GM12878 (cell line): ENCODE measurements around the gene PRRT3. TPM values are rescaled to one million over a fixed set of nuclear protein-coding genes. Genes with fewer than 3 reads are reported as not detected.

Experiments used
- ATAC-seq: fragments of 200-7000 bp; cut with Tn5 transposase; 3 replicates; pipeline ENCODE4 v1.9.1; 2020; ENCODE audit warnings: mild to moderate bottlenecking, moderate library complexity
- BruUV-seq: library from RNA; stranded (reverse); fragments of 400-500 nt; replicated peaks from 2 replicates; lab custom pipeline; 2021; lab: Mats Ljungman, UMichigan
- CTCF ChIA-PET: fragments of 300-600 bp; sonication (Branson Sonifier 250); formaldehyde crosslinking; extraction: SDS; loops from one replicate; lab custom pipeline; 2021; ENCODE audit warnings: inconsistent platforms; lab: Yijun Ruan, JAX
- POLR2A ChIA-PET: fragments of 350-600 bp; formaldehyde crosslinking; extraction: SDS; loops from one replicate; lab custom pipeline; 2021; ENCODE audit warnings: inconsistent platforms; lab: Charles Lee
- RAD21 ChIA-PET: fragments of 300-600 bp; sonication (Branson Sonifier 250); formaldehyde crosslinking; loops from one replicate; lab custom pipeline; 2023; ENCODE audit warnings: antibody characterized with exemption; ENCODE audit not compliant: unreplicated experiment; lab: Charles Lee
- SMC1A ChIA-PET: fragments of 300-600 bp; sonication (Branson Sonifier 250); formaldehyde crosslinking; loops from one replicate; lab custom pipeline; 2023; ENCODE audit not compliant: unreplicated experiment, uncharacterized antibody; lab: Charles Lee
- DNase-seq: peaks from one replicate; pipeline ENCODE4 v3.0.0-alpha.2; 2011; ENCODE audit warnings: low read depth, low spot score
- FAIRE-seq: peaks from 3 replicates; lab custom pipeline; 2011; peaks lifted over from hg19 to GRCh38; lab: Jason Lieb, UNC
- H2AFZ ChIP-seq: 2 replicates; pipeline ENCODE4 v1.6.0; 2011; ENCODE audit warnings: low read depth, low read length, control low read depth; ENCODE audit not compliant: control insufficient read depth
- H3K27ac ChIP-seq: 2 replicates; pipeline ENCODE4 v1.5.1; 2011; ENCODE audit warnings: control low read depth; ENCODE audit not compliant: control insufficient read depth, insufficient read depth
- H3K27me3 ChIP-seq, 2 experiments: replicated peaks in 1 of 2; 2 replicates each; pipeline versions ENCODE4 v1.6.0 to v1.6.1; 2011; ENCODE audit warnings: low read length in 1 of 2; ENCODE audit not compliant: control insufficient read depth in 2 of 2, insufficient read depth in 2 of 2
- H3K36me3 ChIP-seq, 2 experiments: 2 replicates each; pipeline ENCODE4 v1.5.1; 2011; ENCODE audit warnings: low read length in 1 of 2; ENCODE audit not compliant: control insufficient read depth in 2 of 2, insufficient read depth in 2 of 2
- H3K4me1 ChIP-seq: 2 replicates; pipeline ENCODE4 v1.6.1; 2011; ENCODE audit warnings: mild to moderate bottlenecking, low read length, moderate library complexity, mixed read lengths; ENCODE audit not compliant: control insufficient read depth, insufficient read depth
- H3K4me2 ChIP-seq: 2 replicates; pipeline ENCODE4 v1.6.0; 2011; ENCODE audit warnings: control low read depth; ENCODE audit not compliant: control insufficient read depth, insufficient read depth
- H3K4me3 ChIP-seq: fragments of 200-600 bp; sonication (generic); 2 replicates; pipeline ENCODE4 v1.5.1; 2016
- H3K79me2 ChIP-seq: 2 replicates; pipeline ENCODE4 v1.6.0; 2011; ENCODE audit warnings: low read length; ENCODE audit not compliant: control insufficient read depth, insufficient read depth
- H3K9ac ChIP-seq: 2 replicates; pipeline ENCODE4 v1.8.0; 2011; ENCODE audit warnings: low read length, control low read depth, mixed read lengths; ENCODE audit not compliant: control insufficient read depth, insufficient read depth
- H3K9me3 ChIP-seq: replicated peaks from 3 replicates; pipeline ENCODE4 v1.5.1; 2011; ENCODE audit warnings: mild to moderate bottlenecking, low read length; ENCODE audit not compliant: control insufficient read depth, insufficient read depth
- H4K20me1 ChIP-seq: 2 replicates; pipeline ENCODE4 v1.6.0; 2011; ENCODE audit not compliant: control insufficient read depth, insufficient read depth
- BCL3 ChIP-seq: IDR thresholded peaks from 2 replicates; pipeline ENCODE4 v1.6.1; 2011; ENCODE audit warnings: borderline replicate concordance, low read depth, mild to moderate bottlenecking, moderate library complexity, low read length; ENCODE audit not compliant: insufficient read depth, poor library complexity, severe bottlenecking
- BHLHE40 ChIP-seq, 2 experiments: fragments of 450-650 bp in 1 of 2; IDR thresholded peaks; 2 replicates each; pipeline ENCODE4 v1.6.1; 2011 to 2017; ENCODE audit warnings: low read depth in 2 of 2, borderline replicate concordance in 1 of 2, improper control_type of control experiment in 1 of 2, low read length in 1 of 2, mild to moderate bottlenecking in 1 of 2
- DPF2 ChIP-seq: fragments of 450-650 bp; IDR thresholded peaks from 2 replicates; pipeline ENCODE4 v1.6.1; 2017; ENCODE audit warnings: mild to moderate bottlenecking
- MLLT1 ChIP-seq: fragments of 450-650 bp; IDR thresholded peaks from 2 replicates; pipeline ENCODE4 v1.6.1; 2016; ENCODE audit warnings: mild to moderate bottlenecking
- MYB ChIP-seq: fragments of 150-350 bp; IDR thresholded peaks from 2 replicates; pipeline ENCODE4 v1.6.1; 2014; ENCODE audit warnings: mild to moderate bottlenecking, low read depth, low read length, borderline replicate concordance
- NR2C1 ChIP-seq: fragments of 450-650 bp; IDR thresholded peaks from 2 replicates; pipeline ENCODE4 v1.6.1; 2017; ENCODE audit warnings: antibody characterized with exemption, mild to moderate bottlenecking, moderate library complexity
- POU2F2 ChIP-seq: IDR thresholded peaks from 3 replicates; pipeline ENCODE4 v1.6.1; 2011; ENCODE audit warnings: low read depth, mild to moderate bottlenecking, low read length, borderline replicate concordance
- SMARCA5 ChIP-seq: fragments of 450-650 bp; IDR thresholded peaks from 2 replicates; pipeline ENCODE4 v1.6.1; 2017; ENCODE audit warnings: mild to moderate bottlenecking
- ZBTB33 ChIP-seq: fragments of 450-650 bp; IDR thresholded peaks from 2 replicates; pipeline ENCODE4 v1.6.1; 2017; ENCODE audit warnings: mild to moderate bottlenecking
- ZNF622 ChIP-seq: fragments of 450-650 bp; IDR thresholded peaks from 2 replicates; pipeline ENCODE4 v1.6.1; 2017; ENCODE audit warnings: mild to moderate bottlenecking, inconsistent platforms
- WGBS: methylation state at CpG from one replicate; pipeline ENCODE4 v1.1.6; 2016; ENCODE audit warnings: low lambda C conversion rate; ENCODE audit not compliant: insufficient replicate concordance, insufficient coverage; ENCODE audit errors: missing lambda C conversion rate; 5-methylcytosine and 5-hydroxymethylcytosine counted together
- in situ Hi-C: fragments of 300-500 bp; cut with MboI; formaldehyde crosslinking; loops from 9 replicates; pipeline ENCODE4 v1.14.3; 2018; ENCODE audit warnings: mixed read lengths
- intact Hi-C: fragments of 100-400 bp; cut with micrococcal nuclease; formaldehyde crosslinking; loops from one replicate; pipeline ENCODE4 v1.14.2; 2022; ENCODE audit not compliant: unreplicated experiment
- polyA plus RNA-seq, 11 experiments: library from polyadenylated mRNA; depleted of rRNA in 4 of 11; unstranded in 6 of 11; stranded (reverse) in 5 of 11; fragments of >200 nt; fragmentation: Nextera tagmentation in 4 of 11; fragmentation: Illumina TruSeq in 1 of 11; extraction: Ambion mirVana in 4 of 11; extraction: Trizol in 1 of 11; gene quantifications; 1 replicate in 1 of 11; 2 replicates in 10 of 11; pipeline versions ENCODE4 v1.2.1 to v1.2.3, GENCODE V29; 2011 to 2016; ENCODE audit warnings: inconsistent platforms in 2 of 11, missing spikeins in 2 of 11, low read depth in 1 of 11
- total RNA-seq, 4 experiments: library from RNA; depleted of rRNA in 3 of 4; stranded (reverse); fragments of >200 nt in 3 of 4; fragmentation: Illumina TruSeq in 1 of 4; extraction: Trizol in 1 of 4; gene quantifications; 2 replicates each; pipeline versions ENCODE4 v1.2.1 to v1.2.3, GENCODE V29; 2013 to 2021

Gene PRRT3
- total and polyA plus RNA-seq, 10 of the 15 experiments (the other 5 are each of a cell fraction or from before 2014, with no cell fraction given), result 0.53 to 18.0 (median 7.1) TPM

- Histone ChIP-seq H3K4me1 (peaks cover 8% of the 10 kb centered on the region), H3K27ac (no peak overlapping the region), H4K20me1 (no peaks in the 10 kb centered on the region), H3K9ac (no peak overlapping the region), H2AFZ (no peak overlapping the region), H3K27me3 (no peaks in the 10 kb centered on the region), H3K4me3 (no peak overlapping the region), H3K36me3 (peaks cover 0 to 2% of the 10 kb centered on the region in 2 experiments; a peak in 2 of 4 replicates), H3K79me2 (peaks cover 1% of the 10 kb centered on the region), H3K9me3 (no peaks in the 10 kb centered on the region), H3K4me2 (no peak overlapping the region)
- no TSS peak for BruUV-seq
- ChIA-PET POLR2A (interaction anchor here (1.2 kb wide), 1 partner anchor 9 kb away, joined by 4 read pairs; no protein-coding TSS in a partner anchor), CTCF (interaction anchor here (1.0 to 2.0 kb wide), 2 partner anchors 15 to 34 kb away, joined by 3 to 7 read pairs; no protein-coding TSS in a partner anchor), RAD21 (interaction anchor here (1.1 to 1.6 kb wide), 3 partner anchors 19 to 34 kb away, joined by 3 to 5 read pairs (median 4); no protein-coding TSS in a partner anchor), SMC1A (interaction anchor here (0.9 to 1.3 kb wide), 3 partner anchors 9 to 33 kb away, joined by 3 to 4 read pairs (median 4); no protein-coding TSS in a partner anchor)
- ATAC-seq, result peak; percentile 21
- DNase-seq, result no peak
- in situ Hi-C loops (no loop called here), intact Hi-C loops (no loop called here)
- no peak for FAIRE-seq
- TF ChIP-seq DPF2, result no peak
- no peak for TF ChIP-seq POU2F2
- no peak for TF ChIP-seq MYB
- no peak for TF ChIP-seq NR2C1
- no peak for TF ChIP-seq SMARCA5
- peak in 1 of 2 experiments; percentile 41; a peak in 1 of 4 replicates for TF ChIP-seq BHLHE40 (IDR thresholded peaks at IDR 0.05; ENCODE audit: borderline replicate concordance in 1 of 2, low read depth in 2 of 2, low read length in 1 of 2)
- no peak for TF ChIP-seq BCL3
- TF ChIP-seq MLLT1, result 0 out of 2 replicates have a peak, but pooled peaks have one; percentile 24
- TF ChIP-seq ZNF622, result no peak
- 0 out of 2 replicates have a peak, but pooled peaks have one; percentile 58 for TF ChIP-seq ZBTB33
- 92% methylated on average over 8 of the region's 8 CpGs for WGBS
These were observed 53.6 kb downstream of the PRRT3 start for GRCh38 chr3:9898467-9899241.
